Measurements from ENCODE around the gene MUC20. TPM values are rescaled to one million over a fixed set of nuclear protein-coding genes. Genes with fewer than 3 reads are reported as not detected.

Gene MUC20
- total RNA-seq, 2 experiments from 2014 or later, result 0.20 to 0.65 TPM

- H3K27me3 Mint-ChIP-seq, result no peaks in the 10 kb centered on the region
- no peak for ATAC-seq
These were observed 20.9 kb upstream of the MUC20 start for GRCh38 chr3:195699860-195700259.

DNA sequence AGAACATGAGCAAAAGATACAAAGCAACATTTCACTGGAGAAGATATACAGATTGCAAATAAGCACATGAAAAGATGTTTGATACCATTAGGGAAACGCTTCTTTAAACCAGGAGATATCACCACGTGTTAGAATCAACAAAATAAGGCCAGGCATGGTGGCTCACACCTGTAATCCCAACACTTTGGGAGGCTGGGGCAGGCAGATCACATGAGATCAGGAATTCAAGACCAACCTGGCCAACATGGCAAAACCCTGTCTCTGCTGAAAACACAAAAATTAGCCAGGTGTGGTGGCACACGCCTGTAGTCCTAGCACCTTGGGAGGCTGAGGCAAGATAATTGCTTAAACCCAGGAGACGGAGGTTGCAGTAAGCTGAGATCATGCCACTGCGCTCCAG is 20.5 kb upstream of the MUC20 start:
- Mint-ChIP-seq H3K9me3 (no peaks in the 10 kb centered on the region), H3K4me3 (no peak overlapping the region), H3K4me1 (ENCODE audit: low read depth) (peaks cover 6% of the 10 kb centered on the region), H3K27ac (no peak overlapping the region), H3K36me3 (ENCODE audit: low read depth) (peaks cover 7% of the 10 kb centered on the region), H3K27me3 (no peaks in the 10 kb centered on the region)
- CTCF ChIA-PET, result interaction anchor here (1.2 kb wide), 2 partner anchors 15 to 150 kb away, joined by 3 read pairs; no protein-coding TSS in a partner anchor
- intact Hi-C loops (cut with micrococcal nuclease), result no loop called here
- ATAC-seq (no peak), DNase-seq (no peak)
- TF ChIP-seq, protein P1, sequence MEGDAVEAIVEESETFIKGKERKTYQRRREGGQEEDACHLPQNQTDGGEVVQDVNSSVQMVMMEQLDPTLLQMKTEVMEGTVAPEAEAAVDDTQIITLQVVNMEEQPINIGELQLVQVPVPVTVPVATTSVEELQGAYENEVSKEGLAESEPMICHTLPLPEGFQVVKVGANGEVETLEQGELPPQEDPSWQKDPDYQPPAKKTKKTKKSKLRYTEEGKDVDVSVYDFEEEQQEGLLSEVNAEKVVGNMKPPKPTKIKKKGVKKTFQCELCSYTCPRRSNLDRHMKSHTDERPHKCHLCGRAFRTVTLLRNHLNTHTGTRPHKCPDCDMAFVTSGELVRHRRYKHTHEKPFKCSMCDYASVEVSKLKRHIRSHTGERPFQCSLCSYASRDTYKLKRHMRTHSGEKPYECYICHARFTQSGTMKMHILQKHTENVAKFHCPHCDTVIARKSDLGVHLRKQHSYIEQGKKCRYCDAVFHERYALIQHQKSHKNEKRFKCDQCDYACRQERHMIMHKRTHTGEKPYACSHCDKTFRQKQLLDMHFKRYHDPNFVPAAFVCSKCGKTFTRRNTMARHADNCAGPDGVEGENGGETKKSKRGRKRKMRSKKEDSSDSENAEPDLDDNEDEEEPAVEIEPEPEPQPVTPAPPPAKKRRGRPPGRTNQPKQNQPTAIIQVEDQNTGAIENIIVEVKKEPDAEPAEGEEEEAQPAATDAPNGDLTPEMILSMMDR (IDR thresholded peaks at IDR 0.05), result no peak
- POLR2A ChIA-PET, result interaction anchor here (1.7 kb wide), 1 partner anchor 19 kb away, joined by 4 read pairs; no protein-coding TSS in a partner anchor

More at GRCh38 chr3:195699860-195700259, 20.9 kb upstream of the MUC20 start:
- no peak overlapping the region for H3K4me3 Mint-ChIP-seq
- DNase-seq, result no peak
- no peaks in the 10 kb centered on the region for H3K9me3 Mint-ChIP-seq
- ChIA-PET POLR2A (interaction anchor here (0.7 to 1.6 kb wide), 2 partner anchors 12 to 122 kb away, joined by 3 read pairs; no protein-coding TSS in a partner anchor), CTCF (interaction anchor here (0.8 kb wide), 1 partner anchor 45 kb away, joined by 3 read pairs; no protein-coding TSS in a partner anchor)
- no peak overlapping the region for H3K27ac Mint-ChIP-seq
- intact Hi-C loops (cut with micrococcal nuclease), result no loop called here
- TF ChIP-seq, protein P1 (IDR thresholded peaks at IDR 0.05), result no peak
- H3K36me3 Mint-ChIP-seq (ENCODE audit: low read depth), result peaks cover 10% of the 10 kb centered on the region
- H3K4me1 Mint-ChIP-seq (ENCODE audit: low read depth), result peaks cover 6% of the 10 kb centered on the region

GRCh38 chr3:195701042-195701915 is 19.5 kb upstream of the MUC20 start:
- ATAC-seq, result no peak
- Mint-ChIP-seq H3K9me3 (no peaks in the 10 kb centered on the region), H3K36me3 (ENCODE audit: low read depth) (peaks cover 2% of the 10 kb centered on the region), H3K27ac (no peak overlapping the region), H3K4me3 (no peak overlapping the region), H3K27me3 (no peaks in the 10 kb centered on the region), H3K4me1 (ENCODE audit: low read depth) (peaks cover under 1% of the 10 kb centered on the region)
- CTCF ChIA-PET, result interaction anchor here (1.1 to 1.2 kb wide), 3 partner anchors 14 to 378 kb away, joined by 3 read pairs; no protein-coding TSS in a partner anchor
- DNase-seq, result no peak
- TF ChIP-seq, protein P1 (IDR thresholded peaks at IDR 0.05), result no peak
- POLR2A ChIA-PET, result interaction anchor here (1.4 to 1.7 kb wide), 2 partner anchors 8 to 18 kb away, joined by 3 to 4 read pairs; no protein-coding TSS in a partner anchor
- intact Hi-C loops (cut with micrococcal nuclease), result no loop called here

DNA sequence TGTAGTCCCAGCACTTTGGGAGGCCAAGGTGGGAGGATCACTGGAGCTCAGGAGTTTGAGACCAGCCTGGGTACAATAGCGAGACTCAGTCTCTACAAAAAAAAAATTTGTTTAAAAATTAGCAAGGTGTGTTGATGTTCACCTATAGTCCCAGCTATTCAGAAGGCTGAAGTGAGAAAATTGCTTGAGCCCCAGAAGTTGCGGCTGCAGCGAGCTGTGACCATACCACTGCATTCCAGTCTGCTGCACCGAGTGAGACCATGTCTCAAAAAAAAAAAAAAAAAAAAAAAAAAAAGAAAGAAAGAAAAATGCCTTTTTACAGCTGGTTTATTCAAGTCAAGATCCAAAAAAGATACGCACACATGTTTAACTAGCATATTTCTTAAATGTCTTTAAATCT is 17.0 kb upstream of the MUC20 start:
- POLR2A ChIA-PET, result interaction anchor here (1.5 kb wide), 1 partner anchor 17 kb away, joined by 3 read pairs; the partner anchor contains the start of gene MUC20
- no peak overlapping the region for H3K27ac Mint-ChIP-seq
- intact Hi-C loops (cut with micrococcal nuclease), result no loop called here
- H3K36me3 Mint-ChIP-seq (ENCODE audit: low read depth), result no peaks in the 10 kb centered on the region
- ATAC-seq (no peak), DNase-seq (no peak)
- H3K9me3 Mint-ChIP-seq, result no peaks in the 10 kb centered on the region
- TF ChIP-seq, protein P1 (IDR thresholded peaks at IDR 0.05), result no peak
- H3K27me3 Mint-ChIP-seq, result no peaks in the 10 kb centered on the region
- no peak overlapping the region for H3K4me3 Mint-ChIP-seq
- no peaks in the 10 kb centered on the region for H3K4me1 Mint-ChIP-seq (ENCODE audit: low read depth)
- CTCF ChIA-PET, result interaction anchor here (0.9 to 1.9 kb wide), 2 partner anchors 13 to 146 kb away, joined by 3 to 7 read pairs; no protein-coding TSS in a partner anchor
